Neural crest cell (in vitro differentiated cells): Measurements from ENCODE around the gene ISX. TPM values are rescaled to one million over a fixed set of nuclear protein-coding genes. Genes with fewer than 3 reads are reported as not detected.

ENCODE experiments used
- DNase-seq: peaks from one replicate; pipeline ENCODE4 v3.0.0; 2021; ENCODE audit warnings: low read depth, mixed read lengths, low spot score
- H3K27ac Mint-ChIP-seq: one replicate; pipeline ENCODE4 v1.8.0; 2021; ENCODE audit warnings: mild to moderate bottlenecking, mixed read lengths; ENCODE audit not compliant: unreplicated experiment
- H3K27me3 Mint-ChIP-seq: 2 replicates; pipeline ENCODE4 v1.8.0; 2021; ENCODE audit warnings: low read depth, mild to moderate bottlenecking, mixed read lengths
- H3K36me3 Mint-ChIP-seq: 2 replicates; pipeline ENCODE4 v1.8.0; 2021; ENCODE audit warnings: low read depth, mild to moderate bottlenecking, mixed read lengths
- H3K4me1 Mint-ChIP-seq: 2 replicates; pipeline ENCODE4 v1.8.0; 2021; ENCODE audit warnings: mixed read lengths
- H3K4me3 Mint-ChIP-seq: one replicate; pipeline ENCODE4 v1.8.0; 2021; ENCODE audit warnings: mild to moderate bottlenecking, mixed read lengths
- H3K9me3 Mint-ChIP-seq: 2 replicates; pipeline ENCODE4 v1.8.0; 2021; ENCODE audit warnings: mixed read lengths
- total RNA-seq: library from RNA; stranded (reverse); gene quantifications from 2 replicates; pipeline ENCODE4 v1.2.1, GENCODE V29; 2021
- TF ChIP-seq, protein P1 (sequence below): fragments of 200-600 bp; sonication (generic); conservative IDR thresholded peaks from 2 replicates; pipeline ENCODE4 v1.5.0; 2021; ENCODE audit warnings: antibody characterized with exemption, mild to moderate bottlenecking

Gene ISX
- total RNA-seq, 1 donor from 2014 or later, result not detected

DNA sequence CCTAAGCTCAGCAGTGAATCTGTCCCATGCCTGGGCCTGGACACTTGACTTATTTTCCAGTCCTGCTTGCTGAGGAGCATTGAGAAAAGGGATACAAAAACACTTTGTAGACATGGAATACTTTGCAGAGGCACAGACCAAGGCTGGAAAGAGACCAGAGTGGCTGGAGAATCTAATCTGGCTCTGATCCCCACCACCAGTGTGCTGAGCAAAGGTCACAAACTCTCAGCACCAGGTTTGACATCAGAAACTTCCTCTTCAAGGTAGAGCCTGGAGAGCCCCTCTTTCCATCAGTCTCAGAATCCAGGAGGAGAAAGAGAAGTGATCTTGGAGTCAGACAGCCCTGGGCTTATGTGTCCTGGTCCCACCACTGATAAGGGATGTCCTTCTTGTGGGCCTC is 53.5 kb downstream of the ISX start:
- Mint-ChIP-seq H3K4me3 (no peak overlapping the region), H3K4me1 (no peaks in the 10 kb centered on the region), H3K9me3 (no peaks in the 10 kb centered on the region), H3K27me3 (peaks cover 6% of the 10 kb centered on the region), H3K27ac (no peak overlapping the region), H3K36me3 (no peaks in the 10 kb centered on the region)
- TF ChIP-seq, protein P1, sequence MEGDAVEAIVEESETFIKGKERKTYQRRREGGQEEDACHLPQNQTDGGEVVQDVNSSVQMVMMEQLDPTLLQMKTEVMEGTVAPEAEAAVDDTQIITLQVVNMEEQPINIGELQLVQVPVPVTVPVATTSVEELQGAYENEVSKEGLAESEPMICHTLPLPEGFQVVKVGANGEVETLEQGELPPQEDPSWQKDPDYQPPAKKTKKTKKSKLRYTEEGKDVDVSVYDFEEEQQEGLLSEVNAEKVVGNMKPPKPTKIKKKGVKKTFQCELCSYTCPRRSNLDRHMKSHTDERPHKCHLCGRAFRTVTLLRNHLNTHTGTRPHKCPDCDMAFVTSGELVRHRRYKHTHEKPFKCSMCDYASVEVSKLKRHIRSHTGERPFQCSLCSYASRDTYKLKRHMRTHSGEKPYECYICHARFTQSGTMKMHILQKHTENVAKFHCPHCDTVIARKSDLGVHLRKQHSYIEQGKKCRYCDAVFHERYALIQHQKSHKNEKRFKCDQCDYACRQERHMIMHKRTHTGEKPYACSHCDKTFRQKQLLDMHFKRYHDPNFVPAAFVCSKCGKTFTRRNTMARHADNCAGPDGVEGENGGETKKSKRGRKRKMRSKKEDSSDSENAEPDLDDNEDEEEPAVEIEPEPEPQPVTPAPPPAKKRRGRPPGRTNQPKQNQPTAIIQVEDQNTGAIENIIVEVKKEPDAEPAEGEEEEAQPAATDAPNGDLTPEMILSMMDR, result no peak
- no peak for DNase-seq

DNA sequence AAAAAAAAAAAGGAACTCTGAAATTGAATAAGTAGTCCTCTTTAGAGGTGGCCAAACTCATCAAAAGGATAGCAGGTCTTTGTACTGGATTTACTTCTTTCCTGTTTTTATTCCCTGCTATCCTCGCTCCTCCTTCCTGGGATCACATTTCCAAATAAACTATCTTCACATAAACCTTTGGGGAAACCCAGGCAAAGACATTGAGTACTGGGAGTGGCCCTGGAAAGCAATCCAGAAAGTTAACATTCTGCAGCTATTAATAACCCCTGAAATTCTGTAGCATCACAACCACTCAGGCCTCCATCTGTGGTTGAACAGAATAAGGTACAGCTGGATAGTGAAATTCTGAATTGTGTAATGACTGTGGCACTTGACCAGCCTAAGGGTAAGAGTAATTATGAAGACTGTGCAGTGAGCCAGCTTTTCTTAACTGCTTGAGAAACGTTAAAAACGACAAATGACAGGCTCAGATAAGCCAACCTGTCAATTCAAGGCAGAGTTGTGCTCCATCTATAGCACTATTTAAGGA is 58.8 kb downstream of the ISX start:
- H3K36me3 Mint-ChIP-seq, result no peaks in the 10 kb centered on the region
- H3K9me3 Mint-ChIP-seq, result no peaks in the 10 kb centered on the region
- TF ChIP-seq, protein P1, result no peak
- no peak overlapping the region for H3K27ac Mint-ChIP-seq
- no peak overlapping the region for H3K4me3 Mint-ChIP-seq
- no peaks in the 10 kb centered on the region for H3K4me1 Mint-ChIP-seq
- peaks cover 11% of the 10 kb centered on the region for H3K27me3 Mint-ChIP-seq
- DNase-seq, result no peak

DNA sequence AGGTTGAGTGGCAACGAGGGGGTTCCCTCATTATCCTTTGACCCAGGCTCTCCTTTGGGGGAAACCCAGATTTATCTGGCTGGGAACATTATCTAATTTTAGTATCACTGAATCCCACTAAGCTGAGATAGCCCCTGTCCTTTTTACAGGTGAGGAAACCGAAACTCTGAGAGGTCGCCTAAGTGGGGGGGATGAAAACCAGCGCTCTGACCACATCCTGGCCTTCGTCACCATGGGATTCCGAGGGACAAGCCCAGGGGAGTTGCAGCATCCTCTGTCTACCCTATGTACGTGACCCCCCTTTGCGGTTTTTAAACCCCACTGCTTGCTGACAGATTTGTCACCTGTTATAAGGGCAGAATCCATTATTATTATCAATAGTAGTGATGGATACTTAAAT is 61.0 kb downstream of the ISX start:
- TF ChIP-seq, protein P1, result no peak
- no peaks in the 10 kb centered on the region for H3K36me3 Mint-ChIP-seq
- no peak for DNase-seq
- H3K27me3 Mint-ChIP-seq, result peaks cover 18% of the 10 kb centered on the region
- H3K4me1 Mint-ChIP-seq, result no peaks in the 10 kb centered on the region
- H3K27ac Mint-ChIP-seq, result no peak overlapping the region
- no peaks in the 10 kb centered on the region for H3K9me3 Mint-ChIP-seq
- no peak overlapping the region for H3K4me3 Mint-ChIP-seq

DNA sequence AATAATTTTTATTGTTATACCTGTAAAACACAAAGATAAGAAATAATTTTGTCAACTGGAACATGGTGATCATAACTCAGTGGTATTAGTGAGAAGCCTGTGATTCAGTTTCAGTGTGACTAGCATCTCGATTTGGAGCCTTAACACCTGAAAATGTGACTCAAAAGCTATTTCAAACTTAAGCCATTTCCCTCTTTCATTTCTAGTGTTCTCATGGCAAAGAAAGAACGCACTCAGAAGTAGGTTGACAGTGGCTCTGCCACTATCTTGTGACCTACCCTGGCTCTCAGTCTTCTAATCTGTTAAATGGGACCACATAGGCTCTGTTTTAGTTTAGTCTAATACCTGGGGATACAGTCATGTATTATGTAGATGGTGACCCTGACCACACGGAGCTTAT is 62.7 kb downstream of the ISX start:
- H3K27ac Mint-ChIP-seq, result no peak overlapping the region
- H3K27me3 Mint-ChIP-seq, result peaks cover 19% of the 10 kb centered on the region

DNA sequence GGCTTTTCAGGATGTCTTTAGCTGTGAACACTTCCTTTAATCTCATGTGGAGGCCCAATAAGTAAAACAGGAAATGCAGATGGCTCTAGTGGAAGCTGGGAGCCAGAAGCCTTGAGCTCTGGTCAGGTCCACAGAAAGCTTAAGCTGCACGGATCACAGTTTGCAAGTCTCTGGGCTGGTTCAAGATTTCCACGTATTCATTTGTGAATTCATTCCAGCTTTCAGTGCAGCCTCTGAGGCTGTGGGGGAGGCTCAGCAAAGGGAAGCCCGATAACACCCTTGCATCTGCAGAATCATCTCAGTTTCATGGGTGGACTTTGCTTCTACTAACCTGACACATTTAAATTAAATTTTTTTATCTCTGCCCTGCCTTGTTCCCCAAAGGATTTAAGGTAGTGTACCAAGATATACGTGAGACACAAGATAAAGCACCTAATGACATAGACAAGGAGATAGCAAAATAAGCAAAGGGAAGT is 65.6 kb downstream of the ISX start:
- no peak overlapping the region for H3K4me3 Mint-ChIP-seq

More for the DNA sequence above, 62.7 kb downstream of the ISX start:
- Mint-ChIP-seq H3K4me3 (no peak overlapping the region), H3K36me3 (no peaks in the 10 kb centered on the region), H3K4me1 (no peaks in the 10 kb centered on the region), H3K9me3 (no peaks in the 10 kb centered on the region)
- DNase-seq, result no peak
- TF ChIP-seq, protein P1, result no peak

More for the DNA sequence above, 65.6 kb downstream of the ISX start:
- H3K27ac Mint-ChIP-seq, result no peak overlapping the region
- H3K9me3 Mint-ChIP-seq, result no peaks in the 10 kb centered on the region
- peaks cover 5% of the 10 kb centered on the region for H3K4me1 Mint-ChIP-seq
- H3K27me3 Mint-ChIP-seq, result peaks cover 20% of the 10 kb centered on the region
- no peak for DNase-seq
- H3K36me3 Mint-ChIP-seq, result no peaks in the 10 kb centered on the region
- TF ChIP-seq, protein P1, result no peak
